Astrocyte of the cerebellum (primary cell): ENCODE data around the gene WDR45.
A peak's percentile ranks its signal among the peaks of the same experiment; 100 is the strongest.

Experiments
- DNase-seq: peaks from one replicate; pipeline ENCODE4 v3.0.0-alpha.2; 2011; ENCODE audit warnings: low read depth
- H3K4me3 ChIP-seq: 2 replicates; pipeline ENCODE4 v1.5.1; 2011; ENCODE audit warnings: mild to moderate bottlenecking, low read depth, low read length, moderate library complexity
- CTCF ChIP-seq: IDR thresholded peaks from 2 replicates; pipeline ENCODE4 v1.5.1; 2012; ENCODE audit warnings: low read length, low read depth, moderate library complexity, mild to moderate bottlenecking; ENCODE audit errors: missing control alignments
- in situ Hi-C: cut with HindIII; loops from 2 replicates; pipeline ENCODE4 v1.10.0; 2017; ENCODE audit warnings: low sequenced_read_pairs

Gene WDR45

GRCh38 chrX:49058794-49059193 is 20.9 kb downstream of the WDR45 start, which contains the start of gene CCDC120:
Gene CCDC120 (plus strand): TSS chrX:49058999. CDS start chrX:49062042, 3,043 bp downstream.
- TF ChIP-seq CTCF, result no peak
- in situ Hi-C loops, result no loop called here
- DNase-seq, result no peak
- H3K4me3 ChIP-seq, result no peak within 1 kb of the TSS

GRCh38 chrX:49054073-49054762 is 25.5 kb downstream of the WDR45 start:
- DNase-seq, result no peak
- peak overlapping the region; percentile 53 for H3K4me3 ChIP-seq
- no peak for TF ChIP-seq CTCF
- in situ Hi-C loops, result no loop called here

- no peak for TF ChIP-seq CTCF
- peak; percentile 18 for DNase-seq
- H3K4me3 ChIP-seq, result peak overlapping the region; percentile 53
- in situ Hi-C loops, result no loop called here
Measured at GRCh38 chrX:49053223-49054072, 26.2 kb downstream of the WDR45 start.

GRCh38 chrX:49043987-49044281 is 35.8 kb downstream of the WDR45 start:
- H3K4me3 ChIP-seq, result no peak overlapping the region
- in situ Hi-C loops, result no loop called here
- no peak for DNase-seq

GRCh38 chrX:49043220-49043986 is 36.3 kb downstream of the WDR45 start, which contains the start of gene TFE3:
Gene TFE3 (minus strand): TSS chrX:49043357. CDS start chrX:49043226, 131 bp downstream.
- H3K4me3 ChIP-seq, result peak within 1 kb of the TSS; percentile 70
- TF ChIP-seq CTCF, result peak; percentile 57
- DNase-seq, result peak; percentile 97
- in situ Hi-C loops, result no loop called here

More at GRCh38 chrX:49043987-49044281, 35.8 kb downstream of the WDR45 start:
- no peak for TF ChIP-seq CTCF

GRCh38 chrX:49042581-49043219 is 37.0 kb downstream of the WDR45 start:
- DNase-seq, result no peak
- TF ChIP-seq CTCF, result no peak
- in situ Hi-C loops, result no loop called here
- H3K4me3 ChIP-seq, result peak overlapping the region; percentile 70
